Testis (tissue), 2 donors: ENCODE data around the gene TBP.

Source experiments
- CTCF ChIP-seq, 3 experiments: fragments of 450-650 bp in 2 of 3; fragments of 200-600 bp in 1 of 3; sonication (generic) in 1 of 3; IDR thresholded peaks; one replicate each; pipeline ENCODE4 v1.5.1; 2016 to 2019; ENCODE audit warnings: antibody characterized with exemption in 3 of 3, mild to moderate bottlenecking in 2 of 3, moderate library complexity in 1 of 3
- POLR2A ChIP-seq: fragments of 450-650 bp; IDR thresholded peaks from one replicate; pipeline ENCODE4 v1.6.1; 2017; ENCODE audit warnings: antibody characterized with exemption, mild to moderate bottlenecking, moderate library complexity

DNA sequence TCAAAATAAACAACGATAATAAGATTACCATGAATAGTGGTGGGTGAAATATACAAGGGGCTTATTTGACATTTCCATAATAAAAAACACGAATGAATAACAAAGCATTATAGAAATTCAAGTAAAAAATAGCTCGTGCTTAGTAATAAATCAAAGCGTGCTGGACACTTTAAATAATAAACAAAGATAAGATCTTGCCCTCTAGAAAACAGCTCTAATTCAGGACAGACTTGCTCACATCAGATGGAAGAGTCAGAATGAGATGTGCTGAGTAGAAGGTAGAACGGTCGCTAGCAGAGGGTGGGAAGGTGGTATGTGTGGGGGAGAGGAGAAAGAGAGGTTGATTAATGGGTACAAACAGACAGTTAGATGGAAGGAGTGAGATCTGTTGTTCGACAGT lies 28.4 kb upstream of the TBP start:
- TF ChIP-seq CTCF (IDR thresholded peaks at IDR 0.05) (no peak), POLR2A (no peak)
